ENCODE measurements around the gene TH.

GRCh38 chr11:2135648-2136201 is 35.9 kb downstream of the TH start:
- no peak for TF ChIP-seq CTCF (IDR thresholded peaks at IDR 0.05)
- TF ChIP-seq POLR2A (IDR thresholded peaks at IDR 0.05): no peak
- TF ChIP-seq EP300 (IDR thresholded peaks at IDR 0.05): no peak

Data from gastroesophageal sphincter (tissue), 3 donors.